ENCODE data around the gene PCSK1N.

The PCSK1N gene

DNA sequence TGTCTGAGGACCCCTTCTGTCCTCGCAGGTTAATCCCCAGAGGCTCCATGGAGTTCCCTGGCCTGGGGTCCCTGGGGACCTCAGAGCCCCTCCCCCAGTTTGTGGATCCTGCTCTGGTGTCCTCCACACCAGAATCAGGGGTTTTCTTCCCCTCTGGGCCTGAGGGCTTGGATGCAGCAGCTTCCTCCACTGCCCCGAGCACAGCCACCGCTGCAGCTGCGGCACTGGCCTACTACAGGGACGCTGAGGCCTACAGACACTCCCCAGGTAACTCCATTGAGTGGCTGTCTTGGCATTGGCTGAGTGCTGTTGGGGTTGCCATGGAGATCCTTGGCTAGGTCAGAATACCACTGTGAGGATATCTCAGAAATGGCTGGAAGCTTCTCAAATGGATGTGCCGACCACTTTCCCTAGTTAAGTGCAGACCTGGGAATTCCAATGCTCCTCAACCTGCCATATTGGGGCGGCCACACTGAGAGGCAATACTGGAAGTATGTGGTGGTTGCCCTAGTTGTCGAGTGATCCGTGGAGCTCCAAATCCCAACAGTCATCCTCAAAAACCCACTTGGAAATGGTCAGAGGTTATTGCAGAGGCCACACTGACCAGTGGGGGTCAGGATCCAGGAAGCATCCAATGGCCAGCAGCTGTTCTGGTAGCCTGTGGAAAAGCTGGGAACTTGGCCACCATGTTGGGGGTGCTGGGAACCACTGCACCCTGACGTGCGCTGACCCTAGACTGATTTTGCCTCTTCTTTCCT lies 44.2 kb downstream of the PCSK1N start:
- TF ChIP-seq CREB1 (IDR thresholded peaks at IDR 0.05; ENCODE audit: low read depth) (no peak), CEBPB (IDR thresholded peaks at IDR 0.05) (no peak), FOXM1 (IDR thresholded peaks at IDR 0.05; ENCODE audit: borderline replicate concordance, low read depth) (no peak), TAF1 (IDR thresholded peaks at IDR 0.05; ENCODE audit: low read depth) (no peak), EGR1 (IDR thresholded peaks at IDR 0.05) (no peak), YY1 (IDR thresholded peaks at IDR 0.05; ENCODE audit: low read depth) (no peak), TCF12 (IDR thresholded peaks at IDR 0.05; ENCODE audit: low read depth) (no peak), TEAD4 (IDR thresholded peaks at IDR 0.05) (no peak), RAD21 (IDR thresholded peaks at IDR 0.05; ENCODE audit: low read depth) (no peak), ZBTB7A (IDR thresholded peaks at IDR 0.05; ENCODE audit: low read depth) (no peak), NFIC (IDR thresholded peaks at IDR 0.05) (no peak), EP300 (IDR thresholded peaks at IDR 0.05; ENCODE audit: borderline replicate concordance) (no peak)
- TF ChIP-seq, protein P1, sequence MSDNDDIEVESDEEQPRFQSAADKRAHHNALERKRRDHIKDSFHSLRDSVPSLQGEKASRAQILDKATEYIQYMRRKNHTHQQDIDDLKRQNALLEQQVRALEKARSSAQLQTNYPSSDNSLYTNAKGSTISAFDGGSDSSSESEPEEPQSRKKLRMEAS (IDR thresholded peaks at IDR 0.05) = no peak
- TF ChIP-seq, protein P2, sequence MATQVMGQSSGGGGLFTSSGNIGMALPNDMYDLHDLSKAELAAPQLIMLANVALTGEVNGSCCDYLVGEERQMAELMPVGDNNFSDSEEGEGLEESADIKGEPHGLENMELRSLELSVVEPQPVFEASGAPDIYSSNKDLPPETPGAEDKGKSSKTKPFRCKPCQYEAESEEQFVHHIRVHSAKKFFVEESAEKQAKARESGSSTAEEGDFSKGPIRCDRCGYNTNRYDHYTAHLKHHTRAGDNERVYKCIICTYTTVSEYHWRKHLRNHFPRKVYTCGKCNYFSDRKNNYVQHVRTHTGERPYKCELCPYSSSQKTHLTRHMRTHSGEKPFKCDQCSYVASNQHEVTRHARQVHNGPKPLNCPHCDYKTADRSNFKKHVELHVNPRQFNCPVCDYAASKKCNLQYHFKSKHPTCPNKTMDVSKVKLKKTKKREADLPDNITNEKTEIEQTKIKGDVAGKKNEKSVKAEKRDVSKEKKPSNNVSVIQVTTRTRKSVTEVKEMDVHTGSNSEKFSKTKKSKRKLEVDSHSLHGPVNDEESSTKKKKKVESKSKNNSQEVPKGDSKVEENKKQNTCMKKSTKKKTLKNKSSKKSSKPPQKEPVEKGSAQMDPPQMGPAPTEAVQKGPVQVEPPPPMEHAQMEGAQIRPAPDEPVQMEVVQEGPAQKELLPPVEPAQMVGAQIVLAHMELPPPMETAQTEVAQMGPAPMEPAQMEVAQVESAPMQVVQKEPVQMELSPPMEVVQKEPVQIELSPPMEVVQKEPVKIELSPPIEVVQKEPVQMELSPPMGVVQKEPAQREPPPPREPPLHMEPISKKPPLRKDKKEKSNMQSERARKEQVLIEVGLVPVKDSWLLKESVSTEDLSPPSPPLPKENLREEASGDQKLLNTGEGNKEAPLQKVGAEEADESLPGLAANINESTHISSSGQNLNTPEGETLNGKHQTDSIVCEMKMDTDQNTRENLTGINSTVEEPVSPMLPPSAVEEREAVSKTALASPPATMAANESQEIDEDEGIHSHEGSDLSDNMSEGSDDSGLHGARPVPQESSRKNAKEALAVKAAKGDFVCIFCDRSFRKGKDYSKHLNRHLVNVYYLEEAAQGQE (IDR thresholded peaks at IDR 0.05; ENCODE audit: low read depth) = no peak
- TF ChIP-seq, protein P3, sequence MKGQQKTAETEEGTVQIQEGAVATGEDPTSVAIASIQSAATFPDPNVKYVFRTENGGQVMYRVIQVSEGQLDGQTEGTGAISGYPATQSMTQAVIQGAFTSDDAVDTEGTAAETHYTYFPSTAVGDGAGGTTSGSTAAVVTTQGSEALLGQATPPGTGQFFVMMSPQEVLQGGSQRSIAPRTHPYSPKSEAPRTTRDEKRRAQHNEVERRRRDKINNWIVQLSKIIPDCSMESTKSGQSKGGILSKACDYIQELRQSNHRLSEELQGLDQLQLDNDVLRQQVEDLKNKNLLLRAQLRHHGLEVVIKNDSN (IDR thresholded peaks at IDR 0.05) = no peak

DNA sequence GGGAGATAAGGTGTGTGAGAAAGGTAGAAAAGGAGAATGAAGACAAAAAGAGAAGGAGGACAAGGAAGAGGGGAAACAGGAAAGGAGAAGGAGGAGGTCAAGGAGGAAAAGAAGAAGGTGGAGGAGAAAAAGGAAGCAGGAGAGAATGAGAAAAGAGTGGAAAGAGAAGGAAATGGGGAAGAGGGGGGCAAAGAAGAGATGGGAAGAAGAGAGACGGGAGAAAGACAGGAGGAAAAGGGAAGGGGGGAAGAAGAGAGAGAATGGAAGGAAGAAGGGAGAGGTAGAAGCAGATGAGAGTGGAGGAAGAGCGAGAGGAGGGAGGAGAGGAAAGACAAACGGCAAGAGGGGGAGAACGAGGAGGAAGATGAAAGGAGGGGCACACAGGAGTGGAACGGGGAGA lies 44.9 kb downstream of the PCSK1N start:
- no peak for TF ChIP-seq CREB1 (IDR thresholded peaks at IDR 0.05; ENCODE audit: low read depth)
- no peak for TF ChIP-seq CEBPB (IDR thresholded peaks at IDR 0.05)
- TF ChIP-seq EP300 (IDR thresholded peaks at IDR 0.05; ENCODE audit: borderline replicate concordance) = no peak
- no peak for TF ChIP-seq TEAD4 (IDR thresholded peaks at IDR 0.05)
- TF ChIP-seq, protein P1 (IDR thresholded peaks at IDR 0.05) = no peak
- TF ChIP-seq EGR1 (IDR thresholded peaks at IDR 0.05) = no peak

DNA sequence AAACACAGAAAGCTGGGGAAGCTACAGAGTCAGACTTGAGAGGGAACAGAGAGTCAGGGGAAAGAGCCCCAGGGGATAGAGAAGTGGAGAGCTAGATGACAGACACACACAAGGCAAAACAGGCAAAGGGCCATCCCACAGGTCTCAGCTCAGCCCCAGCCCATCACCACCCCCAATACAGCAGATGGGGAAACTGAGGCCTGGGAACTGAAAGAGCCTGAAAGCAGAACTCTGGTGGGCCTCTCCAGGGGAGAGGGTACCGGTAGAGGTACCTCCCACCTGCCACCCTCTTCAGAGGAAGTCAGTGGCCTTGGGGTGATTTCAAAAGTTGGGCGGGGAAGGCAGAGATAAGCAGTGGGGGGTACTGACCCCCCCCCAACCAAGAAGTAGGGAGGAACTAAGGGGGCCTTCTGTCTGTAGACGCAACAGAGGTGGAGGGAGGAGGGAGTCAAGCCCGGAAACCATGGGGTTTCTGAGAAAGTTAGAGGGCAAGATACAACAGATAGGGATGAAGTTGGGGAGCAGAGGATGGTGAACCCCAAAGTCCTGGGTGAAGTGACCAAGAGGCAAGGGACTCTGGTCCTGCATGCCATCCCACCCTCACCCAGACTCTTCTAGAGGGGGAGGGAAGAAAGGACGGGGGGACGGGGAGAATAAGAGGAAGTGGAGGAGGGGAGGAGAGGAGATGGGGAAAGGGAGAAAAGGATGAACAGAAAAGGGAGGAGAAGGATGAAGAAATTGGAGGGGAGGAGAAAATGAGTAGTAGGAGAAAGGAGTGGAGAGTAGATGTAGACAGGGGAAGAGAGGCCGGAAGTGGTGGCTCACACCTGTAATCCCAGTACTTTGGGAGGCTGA lies 45.8 kb downstream of the PCSK1N start:
- TF ChIP-seq TAF1 (IDR thresholded peaks at IDR 0.05; ENCODE audit: low read depth) (no peak), TCF12 (IDR thresholded peaks at IDR 0.05; ENCODE audit: low read depth) (no peak)
- TF ChIP-seq, protein P1 (IDR thresholded peaks at IDR 0.05) = no peak
- TF ChIP-seq, protein P2 (IDR thresholded peaks at IDR 0.05; ENCODE audit: low read depth) = no peak

DNA sequence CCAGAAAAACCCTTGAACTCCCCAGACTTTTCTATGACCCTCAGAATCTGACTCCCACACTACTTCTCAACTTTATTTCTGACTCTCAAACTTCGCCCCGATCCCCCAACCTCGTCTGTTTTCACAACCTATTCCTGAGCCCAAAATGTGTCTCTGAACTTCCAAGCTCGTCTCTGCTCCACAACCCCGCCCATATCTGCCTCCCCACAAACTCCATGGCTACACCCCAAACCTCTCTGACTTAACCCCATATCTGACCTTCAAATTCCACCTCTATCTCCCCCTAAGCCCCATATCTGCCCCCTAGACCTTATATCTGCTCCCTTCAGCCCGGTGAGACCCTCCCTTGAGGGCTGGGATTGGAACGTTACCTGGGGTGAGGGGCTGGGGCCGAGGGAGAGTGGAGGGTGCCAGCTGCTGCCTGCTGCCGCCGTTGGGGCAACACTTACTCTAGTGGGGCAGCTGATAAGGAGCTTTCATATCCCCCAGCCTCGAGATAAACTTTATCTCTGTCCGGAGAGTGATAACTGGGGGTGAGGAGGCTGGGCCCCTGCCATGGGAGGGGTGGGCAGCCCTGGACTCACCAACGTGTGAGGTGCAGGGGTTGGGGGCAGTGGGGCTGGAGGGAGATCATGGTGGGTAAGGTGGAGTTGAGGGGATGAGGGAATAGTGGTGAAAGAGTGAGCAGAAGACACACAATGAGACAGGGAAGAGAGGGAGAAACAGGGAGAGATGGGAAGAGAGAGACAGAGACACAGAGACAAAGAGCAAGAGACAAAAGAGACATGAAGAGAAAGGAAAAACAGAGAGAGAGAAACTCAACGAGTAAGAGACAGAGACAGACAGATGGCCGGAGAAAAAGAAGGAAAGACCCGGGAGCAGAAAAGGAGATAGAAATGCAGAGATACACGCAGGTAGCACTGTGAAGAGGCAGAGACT lies 47.6 kb downstream of the PCSK1N start:
- TF ChIP-seq FOXM1 (IDR thresholded peaks at IDR 0.05; ENCODE audit: borderline replicate concordance, low read depth) (no peak), CEBPB (IDR thresholded peaks at IDR 0.05) (no peak)

DNA sequence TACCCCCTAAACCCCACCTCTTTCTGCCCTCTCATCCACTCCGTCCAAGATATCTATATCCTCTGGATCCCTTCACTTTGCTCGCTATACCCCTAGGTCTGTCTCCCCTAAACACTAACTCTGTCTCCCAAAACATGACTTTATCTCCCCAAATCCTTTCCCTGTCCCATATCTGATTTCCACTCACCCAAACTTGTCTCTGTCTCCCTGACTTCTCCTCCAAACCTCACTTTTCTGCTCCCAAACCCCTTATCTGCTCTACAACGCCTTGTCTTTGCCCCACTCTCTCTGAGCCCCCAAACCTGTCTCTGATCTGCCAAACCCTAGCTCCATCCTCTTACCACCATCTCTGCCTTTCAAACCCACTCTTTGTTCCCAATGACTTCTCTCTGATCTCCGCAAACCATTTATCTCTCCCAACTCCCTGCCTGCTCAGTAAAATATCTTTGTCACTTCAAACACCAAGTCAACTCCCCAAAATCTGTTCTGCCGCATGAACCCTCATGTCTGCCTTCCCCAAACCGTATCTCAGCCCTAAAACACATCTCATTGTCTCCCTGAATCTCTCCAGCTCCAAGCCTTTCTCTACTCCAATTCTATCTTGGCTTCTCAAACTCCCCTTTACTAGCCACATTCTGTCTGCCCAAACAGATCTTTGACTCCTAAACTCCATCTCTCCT lies 48.4 kb downstream of the PCSK1N start:
- TF ChIP-seq ZBTB7A (IDR thresholded peaks at IDR 0.05; ENCODE audit: low read depth) (no peak), NFIC (IDR thresholded peaks at IDR 0.05) (no peak), CREB1 (IDR thresholded peaks at IDR 0.05; ENCODE audit: low read depth) (no peak), FOXM1 (IDR thresholded peaks at IDR 0.05; ENCODE audit: borderline replicate concordance, low read depth) (no peak), CEBPB (IDR thresholded peaks at IDR 0.05) (no peak), EGR1 (IDR thresholded peaks at IDR 0.05) (no peak), TAF1 (IDR thresholded peaks at IDR 0.05; ENCODE audit: low read depth) (no peak), TEAD4 (IDR thresholded peaks at IDR 0.05) (no peak), TCF12 (IDR thresholded peaks at IDR 0.05; ENCODE audit: low read depth) (no peak)
- TF ChIP-seq, protein P2 (IDR thresholded peaks at IDR 0.05; ENCODE audit: low read depth) = no peak

Measured in Ishikawa (cell line).